Activated T-cell treated with anti-CD3 and anti-CD28 coated beads for 48 hours (primary cell): Measurements from ENCODE around the gene POLR2J2.
"Not testable (repeated sequence)": the region's sequence is repeated elsewhere in the genome, so short reads cannot be mapped to it uniquely, and the experiment has no call there.

ENCODE experiments used
- DNase-seq: peaks from one replicate; pipeline ENCODE4 v3.0.0-alpha.2; 2020; ENCODE audit warnings: low read depth

Gene POLR2J2

GRCh38 chr7:102667523-102667922, 3.9 kb downstream of the POLR2J2 start:
- DNase-seq, result not testable (repeated sequence)

DNA sequence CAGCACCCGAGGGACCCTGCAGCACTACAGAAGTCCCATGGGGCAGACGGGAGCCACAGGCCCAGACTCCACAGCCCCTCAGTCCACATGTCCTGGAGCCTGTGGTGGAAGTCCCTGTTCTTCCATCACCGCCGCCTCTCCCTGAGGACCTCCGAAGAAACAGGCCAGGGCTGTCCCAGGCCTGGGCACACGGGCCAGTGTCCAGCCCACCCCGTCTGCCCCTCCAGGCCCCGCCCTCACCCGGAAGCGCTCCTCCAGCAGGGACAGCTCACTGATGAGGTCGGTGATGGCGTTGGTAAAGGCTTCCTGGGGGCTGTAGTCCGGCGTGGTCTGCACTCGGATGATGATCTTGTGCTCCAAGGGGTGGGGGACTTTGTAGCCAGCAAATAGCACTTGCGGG, 4.6 kb downstream of the POLR2J2 start:
- DNase-seq, result not testable (repeated sequence)

GRCh38 chr7:102664765-102665164, 6.7 kb downstream of the POLR2J2 start:
- DNase-seq, result not testable (repeated sequence)

DNA sequence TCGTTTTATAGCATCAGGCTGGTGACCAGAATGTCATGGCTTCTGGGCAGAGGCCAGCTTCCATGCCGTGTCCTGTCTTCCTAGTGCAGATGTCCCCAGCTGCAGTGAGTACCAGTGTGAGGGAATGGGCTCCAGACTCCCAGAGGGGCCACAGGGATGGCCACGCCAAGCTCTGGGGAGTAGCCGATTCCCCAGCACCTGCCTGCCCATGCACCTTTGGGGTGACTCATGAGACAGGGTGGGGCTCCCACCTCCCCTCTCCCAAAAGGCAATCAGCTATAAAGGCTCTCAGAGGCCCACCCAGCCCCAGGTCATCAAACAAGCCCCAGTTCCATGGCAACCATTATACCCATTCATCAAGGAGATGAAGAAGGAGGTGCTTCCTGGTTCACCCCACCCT, 21.5 kb downstream of the POLR2J2 start, which contains the start of gene SPDYE2B:
TSS of gene SPDYE2B (plus strand) at position 396 of the 400 bp plus-strand sequence. CDS start 2,030 bp downstream, outside the sequence.
- DNase-seq, result not testable (repeated sequence)

DNA sequence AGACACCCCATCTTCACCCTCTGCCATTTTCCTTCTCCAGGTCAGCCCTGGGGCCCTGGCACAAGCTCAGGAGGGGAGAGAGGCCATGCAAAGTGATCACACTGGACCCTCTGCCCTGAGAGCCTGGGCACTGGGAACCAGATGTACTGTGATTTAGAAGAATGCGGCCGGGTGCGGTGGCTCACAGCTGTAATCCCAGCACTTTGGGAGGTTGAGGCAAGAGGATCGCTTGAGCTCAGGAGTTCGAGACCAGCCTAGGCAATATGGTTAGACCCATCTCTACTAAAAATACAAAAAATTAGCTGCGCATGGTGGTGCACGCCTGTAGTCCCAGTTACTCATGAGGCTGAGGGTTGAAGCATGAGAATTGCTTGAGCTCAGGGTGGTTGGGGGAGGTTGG, 23.6 kb downstream of the POLR2J2 start:
- DNase-seq, result not testable (repeated sequence)

GRCh38 chr7:102643404-102643803, 28.1 kb downstream of the POLR2J2 start:
- DNase-seq, result not testable (repeated sequence)

DNA sequence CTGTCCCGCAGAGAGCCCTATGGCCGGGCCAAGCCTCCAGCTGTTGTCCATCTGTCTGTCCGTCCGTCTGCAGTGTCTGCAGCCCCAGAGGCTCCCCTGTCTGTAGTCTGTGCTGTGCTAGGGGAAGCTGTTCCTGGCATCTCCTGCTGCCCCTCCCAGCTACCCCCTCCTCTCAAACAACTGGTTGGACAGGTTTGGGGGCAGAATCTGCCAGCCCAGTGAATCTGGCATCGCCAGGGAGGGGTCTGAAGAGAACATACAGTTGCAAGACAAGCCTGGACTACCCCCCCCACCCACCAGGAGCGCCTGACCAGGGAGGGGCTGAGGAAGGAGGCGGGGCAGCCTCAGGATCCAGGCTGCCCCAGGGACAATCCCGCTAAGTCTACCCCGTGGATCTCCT, 28.8 kb downstream of the POLR2J2 start, which contains the start of gene UPK3BL1:
TSS of gene UPK3BL1 (minus strand) at position 101 of the 400 bp plus-strand sequence. CDS start at position 51, 50 bp downstream.
- not testable (repeated sequence) for DNase-seq

- DNase-seq, result not testable (repeated sequence)
These were observed 32.6 kb downstream of the POLR2J2 start for GRCh38 chr7:102638848-102639247.

DNA sequence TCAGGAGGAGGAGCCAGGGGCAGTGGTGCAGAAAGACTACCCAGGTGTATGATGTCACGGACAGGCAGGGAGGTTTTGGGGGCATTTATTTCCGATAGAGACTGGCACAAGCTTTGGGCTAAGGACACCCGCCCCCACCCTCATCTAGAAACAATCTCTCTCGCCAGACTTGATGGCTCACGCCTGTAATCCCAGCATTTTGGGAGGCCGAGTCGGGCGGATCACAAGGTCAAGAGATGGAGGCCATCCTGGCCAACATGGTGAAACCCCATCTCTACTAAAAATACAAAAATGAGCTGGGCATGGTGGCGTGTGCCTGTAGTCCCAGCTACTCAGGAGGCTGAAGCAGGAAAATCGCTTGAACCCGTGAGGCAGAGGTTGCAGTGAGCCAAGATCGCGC, 34.5 kb downstream of the POLR2J2 start:
- not testable (repeated sequence) for DNase-seq

GRCh38 chr7:102635354-102635753, 36.1 kb downstream of the POLR2J2 start:
- DNase-seq, result not testable (repeated sequence)

GRCh38 chr7:102634299-102634698, 37.2 kb downstream of the POLR2J2 start:
- DNase-seq, result not testable (repeated sequence)

- DNase-seq, result not testable (repeated sequence)
These were observed 40.8 kb downstream of the POLR2J2 start for GRCh38 chr7:102630622-102631021.

- DNase-seq, result not testable (repeated sequence)
These were observed 44.1 kb downstream of the POLR2J2 start for GRCh38 chr7:102627271-102627904.

DNA sequence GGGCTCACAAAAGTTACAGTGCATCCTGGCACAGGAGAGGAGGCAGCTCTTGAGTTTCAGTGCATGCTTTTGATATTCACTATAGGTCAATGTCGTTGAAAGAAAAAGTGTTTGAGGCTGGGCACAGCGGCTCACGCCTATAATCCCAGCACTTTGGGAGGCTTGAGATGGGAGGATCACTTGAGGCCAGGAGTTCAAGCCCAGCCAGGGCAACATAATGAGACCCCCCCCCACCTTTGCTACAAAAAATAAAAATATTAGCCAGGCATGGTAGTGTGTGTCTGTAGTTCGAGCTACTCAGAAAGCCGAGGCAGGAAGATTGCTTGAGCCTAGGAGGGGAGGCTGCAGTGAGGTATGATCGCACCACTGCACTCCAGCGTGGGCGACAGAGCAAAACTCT, 53.3 kb downstream of the POLR2J2 start:
- not testable (repeated sequence) for DNase-seq

DNA sequence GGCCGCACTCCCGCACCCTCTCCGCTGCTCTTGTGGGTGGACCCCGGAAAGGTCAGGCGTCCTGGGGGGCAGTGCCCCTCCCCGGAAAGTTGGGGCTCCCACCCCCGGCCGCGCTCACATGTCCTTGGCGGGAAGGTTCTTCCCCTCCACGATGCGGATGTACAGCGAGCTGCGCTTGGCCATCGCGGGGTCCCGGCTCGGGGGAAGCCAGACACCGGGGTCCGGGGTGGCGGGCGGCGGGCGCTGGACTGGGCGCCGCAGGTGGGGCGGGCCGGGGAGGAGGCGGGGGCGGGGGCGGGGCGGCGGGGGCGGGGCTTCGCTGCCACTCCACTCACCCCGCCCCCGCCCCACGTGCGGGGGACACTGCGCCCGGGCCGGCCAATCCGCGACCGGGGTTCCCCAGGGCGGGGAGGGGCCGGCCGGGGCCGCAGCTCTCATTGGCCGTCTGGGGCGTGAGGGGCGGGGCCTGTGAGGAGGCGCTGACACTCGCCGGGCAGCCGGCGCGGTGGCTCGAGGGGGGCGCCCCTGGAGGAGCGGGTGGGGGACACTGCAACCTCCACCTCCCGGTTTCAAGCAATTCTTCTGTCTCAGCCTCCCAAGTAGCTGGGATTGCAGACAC, 54.8 kb downstream of the POLR2J2 start, which contains the start of gene RASA4:
TSS of gene RASA4 (minus strand) at position 250 of the 619 bp plus-strand sequence. CDS start at position 183, 67 bp downstream.
- DNase-seq, result not testable (repeated sequence)
